ENCODE measurements around the gene VBP1.
"Not testable (repeated sequence)": the region's sequence is repeated elsewhere in the genome, so short reads cannot be mapped to it uniquely, and the experiment has no call there.

The VBP1 gene

DNA sequence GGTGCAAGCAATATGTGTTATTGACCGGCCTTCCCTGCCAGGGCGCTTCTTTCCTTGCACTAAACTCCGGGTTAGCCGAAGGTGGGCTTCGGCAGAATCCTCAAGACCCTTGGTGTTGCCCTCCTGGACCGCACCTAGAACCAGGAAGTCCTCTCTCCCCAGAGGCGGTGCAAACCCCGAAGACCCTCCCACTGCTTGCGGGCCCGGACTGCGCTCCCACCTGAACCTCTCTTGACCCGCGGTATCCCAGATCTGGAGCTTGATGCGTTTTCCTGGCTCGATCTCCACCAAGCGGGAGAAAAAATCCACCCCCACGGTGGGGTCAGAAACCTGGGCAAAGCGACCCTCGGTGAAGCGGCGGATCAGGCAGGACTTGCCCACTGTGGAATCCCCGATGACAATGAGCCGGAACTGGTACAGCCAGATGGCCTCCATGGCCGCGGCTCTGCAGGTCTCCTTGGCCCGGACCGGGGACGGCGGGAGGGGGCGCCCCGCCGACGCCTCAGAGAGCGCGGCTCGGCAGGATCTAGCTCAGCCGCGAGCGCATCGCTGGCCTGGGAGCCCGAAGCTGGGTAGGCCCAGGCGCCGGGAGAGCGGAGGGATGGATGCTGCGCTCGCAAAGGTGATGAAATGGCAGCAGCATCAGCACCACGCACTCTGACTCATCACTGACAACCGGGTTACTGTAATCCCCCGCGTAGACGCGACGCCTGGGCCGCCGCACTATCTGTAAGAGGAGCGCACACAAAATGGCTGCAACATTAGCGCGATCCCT lies 47.8 kb downstream of the VBP1 start, which contains the start of gene RAB39B:
Gene RAB39B (minus strand): TSS at position 638 of the 775 bp plus-strand sequence. CDS start 203 bp downstream, at position 435.
- DNase-seq (ENCODE audit: low read depth) = peak; percentile 69

DNA sequence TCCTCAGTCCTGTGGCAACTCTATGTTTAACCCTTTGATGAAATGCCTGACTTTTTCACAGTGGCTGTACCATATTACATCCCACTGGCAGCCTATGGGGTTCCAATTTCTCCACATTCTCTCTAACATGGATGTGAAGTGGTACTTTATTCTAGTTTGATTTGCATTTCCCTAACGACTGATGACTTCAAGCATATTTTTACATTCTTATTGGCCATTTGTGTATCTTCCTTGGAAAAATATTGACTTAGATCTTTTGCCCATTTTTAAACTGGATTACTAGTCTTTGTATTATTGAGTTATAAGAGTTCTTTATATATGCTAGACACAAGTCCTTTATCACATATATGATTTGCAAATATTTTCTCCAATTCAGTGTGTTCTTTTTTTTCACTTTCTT lies 50.2 kb downstream of the VBP1 start:
- DNase-seq (ENCODE audit: low read depth) = no peak

DNA sequence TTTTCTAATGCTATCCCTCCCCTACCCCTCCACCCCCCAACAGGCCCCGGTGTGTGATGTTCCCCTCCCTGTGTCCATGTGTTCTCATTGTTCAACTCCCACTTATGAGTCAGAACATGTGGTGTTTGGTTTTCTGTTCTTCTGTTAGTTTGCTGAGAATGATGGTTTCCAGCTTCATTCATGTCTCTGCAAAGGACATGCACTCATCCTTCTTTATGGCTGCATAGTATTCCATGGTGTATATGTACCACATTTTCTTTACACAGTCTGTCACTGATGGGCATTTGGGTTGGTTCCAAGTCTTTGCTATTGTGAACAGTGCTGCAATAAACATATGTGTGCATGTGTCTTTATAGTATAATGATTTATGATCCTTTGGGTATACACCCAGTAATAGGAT lies 51.7 kb downstream of the VBP1 start:
- not testable (repeated sequence) for DNase-seq (ENCODE audit: low read depth)

DNA sequence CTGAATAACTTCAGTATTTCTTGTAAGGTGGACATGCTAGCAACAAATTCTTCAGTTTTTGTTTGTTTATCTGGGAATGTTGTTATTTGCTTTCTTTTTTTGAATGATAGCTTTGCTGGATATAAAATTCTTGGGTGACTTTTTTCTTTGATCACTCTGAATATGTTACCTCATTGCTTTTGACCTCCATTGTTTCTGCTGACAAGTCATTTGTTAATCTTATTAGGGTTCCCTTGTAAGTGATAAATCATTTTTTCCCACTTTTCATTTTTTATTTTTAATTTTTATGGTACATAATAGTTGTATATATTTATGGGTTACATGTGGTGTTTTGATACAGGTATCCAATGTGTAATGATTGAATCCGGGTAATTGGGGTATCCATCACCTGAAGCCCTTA lies 54.7 kb downstream of the VBP1 start:
- no peak for DNase-seq (ENCODE audit: low read depth)

DNA sequence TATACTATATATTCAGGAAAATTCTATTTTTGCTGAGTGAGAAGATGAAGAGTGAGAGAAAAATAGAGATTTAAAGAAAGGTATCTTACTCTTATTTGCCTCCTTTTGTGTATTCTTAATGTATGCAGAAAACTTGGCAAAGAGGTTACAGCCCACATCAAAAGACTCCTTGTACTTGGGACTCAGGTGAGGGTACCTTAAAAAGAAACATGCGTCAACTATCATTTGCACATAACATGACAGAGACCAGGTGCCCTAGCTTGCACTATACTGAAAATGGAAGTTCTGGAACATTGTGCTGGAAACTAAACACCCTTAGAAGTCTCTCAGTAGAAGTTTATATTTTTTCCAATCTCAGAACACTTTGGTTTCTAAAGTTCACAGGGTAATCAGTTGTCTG lies 63.6 kb downstream of the VBP1 start:
- no peak for DNase-seq (ENCODE audit: low read depth)
